Mesenchymal stem cell (in vitro differentiated cells and primary cell): Measurements from ENCODE around the gene WDR12.

Experiments used
- DNase-seq: peaks from one replicate; pipeline ENCODE4 v3.0.0-alpha.2; 2013
- H2AFZ ChIP-seq: one replicate; pipeline ENCODE4 v1.6.1; 2013; ENCODE audit warnings: low read depth, mild to moderate bottlenecking, control low read depth, inconsistent platforms, low read length, moderate library complexity
- H2AK5ac ChIP-seq: 2 replicates; pipeline ENCODE4 v1.6.1; 2013; ENCODE audit warnings: low read length, moderate library complexity, mild to moderate bottlenecking, inconsistent platforms; ENCODE audit not compliant: severe bottlenecking
- H2BK120ac ChIP-seq: one replicate; pipeline ENCODE4 v1.6.1; 2013; ENCODE audit warnings: low read depth, mild to moderate bottlenecking, inconsistent platforms, low read length, moderate library complexity
- H2BK12ac ChIP-seq, 2 experiments: one replicate each; pipeline ENCODE4 v1.6.1; 2013; ENCODE audit warnings: inconsistent platforms in 2 of 2, low read length in 2 of 2, mild to moderate bottlenecking in 2 of 2, moderate library complexity in 2 of 2, control low read depth in 1 of 2
- H2BK15ac ChIP-seq: one replicate; pipeline ENCODE4 v1.6.1; 2013; ENCODE audit warnings: mild to moderate bottlenecking, low read depth, inconsistent platforms; ENCODE audit not compliant: poor library complexity, severe bottlenecking
- H2BK5ac ChIP-seq: 2 replicates; pipeline ENCODE4 v1.6.1; 2013; ENCODE audit warnings: low read depth, mild to moderate bottlenecking, low read length, control low read depth, inconsistent platforms; ENCODE audit not compliant: poor library complexity, severe bottlenecking
- H3K14ac ChIP-seq, 2 experiments: one replicate each; pipeline ENCODE4 v1.6.1; 2013; ENCODE audit warnings: inconsistent platforms in 2 of 2, low read length in 2 of 2, control low read depth in 1 of 2, mild to moderate bottlenecking in 1 of 2, moderate library complexity in 1 of 2
- H3K18ac ChIP-seq, 2 experiments: one replicate each; pipeline ENCODE4 v1.6.1; 2013; ENCODE audit warnings: inconsistent platforms in 2 of 2, low read length in 2 of 2, control low read depth in 1 of 2, low read depth in 1 of 2, mild to moderate bottlenecking in 1 of 2
- H3K23ac ChIP-seq, 2 experiments: one replicate each; pipeline ENCODE4 v1.6.1; 2013; ENCODE audit warnings: inconsistent platforms in 2 of 2, low read length in 2 of 2, mild to moderate bottlenecking in 2 of 2, moderate library complexity in 2 of 2, control low read depth in 1 of 2
- H3K27ac ChIP-seq: 2 replicates; pipeline ENCODE4 v1.5.1; 2013; ENCODE audit warnings: mild to moderate bottlenecking, moderate library complexity, low read length, control low read depth, inconsistent platforms; ENCODE audit not compliant: poor library complexity, severe bottlenecking
- H3K27me3 ChIP-seq, 2 experiments: 2 replicates each; pipeline versions ENCODE4 v1.6.1 to v1.7.0; 2013; ENCODE audit warnings: low read length in 2 of 2, mild to moderate bottlenecking in 2 of 2, moderate library complexity in 2 of 2, control low read depth in 1 of 2, inconsistent platforms in 1 of 2; ENCODE audit not compliant: control insufficient read depth in 1 of 2, insufficient read depth in 1 of 2
- H3K36me3 ChIP-seq, 2 experiments: 2 replicates each; pipeline versions ENCODE4 v1.6.1 to v1.7.0; 2013; ENCODE audit warnings: low read length in 2 of 2, control low read depth in 1 of 2, inconsistent platforms in 1 of 2, low read depth in 1 of 2, mild to moderate bottlenecking in 1 of 2; ENCODE audit not compliant: insufficient read depth in 2 of 2, control insufficient read depth in 1 of 2
- H3K4ac ChIP-seq, 2 experiments: one replicate each; pipeline ENCODE4 v1.6.1; 2013; ENCODE audit warnings: inconsistent platforms in 2 of 2, low read length in 2 of 2, mild to moderate bottlenecking in 2 of 2, moderate library complexity in 2 of 2, control low read depth in 1 of 2, low read depth in 1 of 2
- H3K4me1 ChIP-seq: 2 replicates; pipeline ENCODE4 v1.6.1; 2013; ENCODE audit warnings: low read depth, low read length, control low read depth; ENCODE audit not compliant: control insufficient read depth, insufficient read depth
- H3K4me2 ChIP-seq: 2 replicates; pipeline ENCODE4 v1.6.1; 2013; ENCODE audit warnings: low read length, mild to moderate bottlenecking, inconsistent platforms; ENCODE audit not compliant: poor library complexity, severe bottlenecking
- H3K4me3 ChIP-seq, 2 experiments: 2 replicates each; pipeline versions ENCODE4 v1.5.1 to v1.7.0; 2013; ENCODE audit warnings: low read length in 2 of 2, mild to moderate bottlenecking in 2 of 2, control low read depth in 1 of 2, low read depth in 1 of 2; ENCODE audit not compliant: insufficient read depth in 1 of 2
- H3K79me1 ChIP-seq: replicated peaks from 2 replicates; pipeline ENCODE4 v1.6.1; 2013; ENCODE audit warnings: mild to moderate bottlenecking, control low read depth, low read length, inconsistent platforms; ENCODE audit not compliant: poor library complexity, severe bottlenecking
- H3K9ac ChIP-seq: 2 replicates; pipeline ENCODE4 v1.7.0; 2013; ENCODE audit warnings: mild to moderate bottlenecking, low read length, moderate library complexity
- H3K9me3 ChIP-seq: 2 replicates; pipeline ENCODE4 v1.7.0; 2013; ENCODE audit warnings: mild to moderate bottlenecking, low read length; ENCODE audit not compliant: control insufficient read depth
- H4K8ac ChIP-seq: one replicate; pipeline ENCODE4 v1.6.1; 2013; ENCODE audit warnings: inconsistent platforms, mild to moderate bottlenecking, low read length, moderate library complexity
- H4K91ac ChIP-seq: one replicate; pipeline ENCODE4 v1.6.1; 2013; ENCODE audit warnings: mild to moderate bottlenecking, low read length, inconsistent platforms
- WGBS: methylation state at CpG from one replicate; pipeline ENCODE4 v1.1.7; 2013; ENCODE audit warnings: mixed read lengths; 5-methylcytosine and 5-hydroxymethylcytosine counted together

WDR12 gene

GRCh38 chr2:202824901-202825300, 86.6 kb downstream of the WDR12 start:
- no peak overlapping the region for H3K4me2 ChIP-seq

More at GRCh38 chr2:202824901-202825300, 86.6 kb downstream of the WDR12 start:
- Histone ChIP-seq H3K36me3 (no peaks in the 10 kb centered on the region), H3K4me1 (no peaks in the 10 kb centered on the region), H3K9ac (no peak overlapping the region), H2BK12ac (no peak overlapping the region), H3K27ac (no peak overlapping the region), H3K79me1 (no peaks in the 10 kb centered on the region), H2AK5ac (no peak overlapping the region), H3K18ac (no peak overlapping the region), H3K23ac (no peak overlapping the region), H2BK5ac (no peak overlapping the region), H2BK15ac (no peak overlapping the region), H4K8ac (no peak overlapping the region), H2AFZ (no peak overlapping the region), H3K14ac (no peak overlapping the region), H3K9me3 (no peaks in the 10 kb centered on the region), H2BK120ac (no peak overlapping the region), H3K27me3 (no peaks in the 10 kb centered on the region), H4K91ac (no peak overlapping the region), H3K4ac (no peak overlapping the region), H3K4me3 (no peak overlapping the region)
- DNase-seq = no peak
- 94% methylated on average over 1 of the region's 1 CpG for WGBS
